ENCODE measurements around the gene GHRHR.

- TF ChIP-seq EP300 (conservative IDR thresholded peaks at IDR 0.05; ENCODE audit: poor library complexity, severe bottlenecking) (no peak), POLR2AphosphoS5 (IDR thresholded peaks at IDR 0.05) (no peak), TAF1 (IDR thresholded peaks at IDR 0.05; ENCODE audit: low read depth) (no peak), MXI1 (conservative IDR thresholded peaks at IDR 0.05; ENCODE audit: poor library complexity, severe bottlenecking) (no peak)
- TF ChIP-seq, protein P1, sequence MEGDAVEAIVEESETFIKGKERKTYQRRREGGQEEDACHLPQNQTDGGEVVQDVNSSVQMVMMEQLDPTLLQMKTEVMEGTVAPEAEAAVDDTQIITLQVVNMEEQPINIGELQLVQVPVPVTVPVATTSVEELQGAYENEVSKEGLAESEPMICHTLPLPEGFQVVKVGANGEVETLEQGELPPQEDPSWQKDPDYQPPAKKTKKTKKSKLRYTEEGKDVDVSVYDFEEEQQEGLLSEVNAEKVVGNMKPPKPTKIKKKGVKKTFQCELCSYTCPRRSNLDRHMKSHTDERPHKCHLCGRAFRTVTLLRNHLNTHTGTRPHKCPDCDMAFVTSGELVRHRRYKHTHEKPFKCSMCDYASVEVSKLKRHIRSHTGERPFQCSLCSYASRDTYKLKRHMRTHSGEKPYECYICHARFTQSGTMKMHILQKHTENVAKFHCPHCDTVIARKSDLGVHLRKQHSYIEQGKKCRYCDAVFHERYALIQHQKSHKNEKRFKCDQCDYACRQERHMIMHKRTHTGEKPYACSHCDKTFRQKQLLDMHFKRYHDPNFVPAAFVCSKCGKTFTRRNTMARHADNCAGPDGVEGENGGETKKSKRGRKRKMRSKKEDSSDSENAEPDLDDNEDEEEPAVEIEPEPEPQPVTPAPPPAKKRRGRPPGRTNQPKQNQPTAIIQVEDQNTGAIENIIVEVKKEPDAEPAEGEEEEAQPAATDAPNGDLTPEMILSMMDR (IDR thresholded peaks at IDR 0.05; ENCODE audit: poor library complexity, severe bottlenecking): no peak
Measured at GRCh38 chr7:31014826-31015225, 51.1 kb downstream of the GHRHR start.

Measured in neural cell (in vitro differentiated cells).